KOPT-K1 (cell line): ENCODE data around the gene PTPRD.

Source experiments
- H3K27ac ChIP-seq: fragments of 200-600 bp; sonication (generic); 2 replicates; pipeline ENCODE4 v1.5.1; 2016; ENCODE audit warnings: antibody characterized with exemption, mild to moderate bottlenecking, low read depth, low read length; ENCODE audit not compliant: poor library complexity, severe bottlenecking
- H3K36me3 ChIP-seq: fragments of 200-600 bp; sonication (generic); 2 replicates; pipeline ENCODE4 v1.5.1; 2017; ENCODE audit warnings: antibody characterized with exemption, mild to moderate bottlenecking, low read length, moderate library complexity; ENCODE audit not compliant: insufficient read depth
- H3K9me3 ChIP-seq: fragments of 200-600 bp; sonication (generic); 2 replicates; pipeline ENCODE4 v1.5.1; 2017; ENCODE audit warnings: antibody characterized with exemption, low read length, mild to moderate bottlenecking; ENCODE audit not compliant: insufficient read depth, poor library complexity, severe bottlenecking

The PTPRD gene

DNA sequence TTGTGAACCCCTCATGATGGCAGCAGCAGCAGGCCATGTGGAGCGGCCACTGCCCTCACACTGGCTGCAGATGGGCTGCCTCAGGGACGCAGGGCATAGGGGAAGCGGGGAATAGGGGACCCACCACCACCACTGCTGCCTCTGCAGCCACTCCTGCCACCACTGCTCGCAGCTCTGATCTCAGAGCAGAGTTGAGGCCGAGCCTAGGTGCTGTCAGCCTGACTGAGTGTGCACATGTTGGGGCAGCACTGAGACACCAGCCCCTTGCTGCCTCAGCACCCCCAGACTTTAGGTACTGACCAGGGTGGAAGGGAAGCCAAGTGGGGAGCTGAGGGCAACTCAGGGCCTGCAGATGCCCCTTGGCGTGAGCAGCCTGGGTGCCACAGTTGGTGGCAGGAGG, 1969.3 kb downstream of the PTPRD start:
- no peak overlapping the region for H3K27ac ChIP-seq
- no peaks in the 10 kb centered on the region for H3K36me3 ChIP-seq
- H3K9me3 ChIP-seq: no peaks in the 10 kb centered on the region

DNA sequence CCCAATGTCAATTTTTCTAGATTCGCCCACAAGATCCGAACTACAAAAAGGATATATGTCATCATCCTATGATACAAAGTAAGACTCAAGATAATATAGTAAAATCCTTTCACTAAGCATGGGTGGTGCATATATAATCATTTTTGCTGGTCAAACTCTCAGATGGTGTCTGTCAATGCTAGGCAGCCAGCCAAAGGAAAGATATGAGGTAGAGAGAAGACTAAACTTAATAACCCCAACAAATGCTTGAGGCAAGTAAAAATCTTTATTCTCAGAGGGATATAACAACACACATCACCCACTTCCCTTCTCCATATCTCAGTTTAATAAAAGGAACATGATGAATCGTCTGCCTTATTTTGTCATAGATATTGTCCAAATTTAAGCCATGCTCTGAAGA, 1972.0 kb downstream of the PTPRD start:
- Histone ChIP-seq H3K27ac (no peak overlapping the region), H3K36me3 (no peaks in the 10 kb centered on the region), H3K9me3 (no peaks in the 10 kb centered on the region)

DNA sequence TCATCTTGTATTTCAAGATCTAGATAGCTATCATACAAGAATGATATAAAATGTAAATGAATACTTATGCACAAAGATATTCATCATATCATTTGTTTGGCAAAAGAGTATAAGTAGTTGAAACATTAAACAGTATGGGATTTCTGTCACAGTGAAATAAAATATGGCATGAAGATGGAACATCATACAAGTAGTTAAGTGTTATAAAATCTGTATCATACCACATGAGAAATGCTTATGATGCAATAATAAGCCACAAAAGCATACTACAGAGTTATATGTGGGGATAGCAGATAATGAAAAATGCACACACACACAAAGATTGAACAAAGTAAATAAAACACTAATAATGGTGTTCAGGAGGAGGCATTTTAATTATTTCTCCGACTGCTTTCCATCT, 1975.2 kb downstream of the PTPRD start:
- no peaks in the 10 kb centered on the region for H3K9me3 ChIP-seq
- H3K27ac ChIP-seq: no peak overlapping the region
- H3K36me3 ChIP-seq: no peaks in the 10 kb centered on the region

DNA sequence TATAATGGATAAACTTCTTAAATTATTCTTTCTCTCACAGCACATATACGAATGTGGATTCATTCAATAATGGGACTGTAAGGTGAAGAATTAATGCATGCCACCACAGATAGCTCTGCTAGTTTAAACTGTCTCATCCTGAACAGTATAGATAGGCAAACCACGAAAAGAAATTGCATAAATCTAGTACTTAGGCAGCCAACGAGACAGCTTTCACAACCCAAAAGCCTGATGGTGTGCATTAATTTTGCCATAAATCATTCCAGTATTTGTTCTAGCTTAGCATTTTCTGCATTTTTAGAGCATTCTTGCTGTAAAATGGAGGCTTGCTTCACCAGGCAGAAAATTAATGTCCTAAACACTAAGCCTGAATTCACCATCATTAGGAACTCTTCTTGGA, 1979.0 kb downstream of the PTPRD start:
- H3K9me3 ChIP-seq: no peaks in the 10 kb centered on the region
- H3K27ac ChIP-seq: no peak overlapping the region
- no peaks in the 10 kb centered on the region for H3K36me3 ChIP-seq

DNA sequence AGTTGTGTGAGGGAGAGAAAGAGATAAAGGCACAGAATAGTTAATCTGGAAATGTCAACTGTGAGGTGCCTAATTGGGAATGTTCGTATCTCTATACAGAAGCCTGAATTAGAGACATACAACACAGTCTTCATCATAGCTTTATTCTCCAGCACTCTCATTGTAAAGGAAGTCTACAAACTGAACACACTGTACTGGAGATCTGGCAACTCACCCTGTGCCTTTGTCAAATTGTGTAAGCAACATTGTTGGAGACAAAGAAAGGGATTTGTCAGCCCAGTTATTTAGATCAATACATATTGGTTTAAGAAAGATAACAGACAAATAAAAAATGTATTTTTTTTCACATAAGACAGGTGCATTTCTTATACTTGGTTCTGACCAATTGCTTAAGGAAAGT, 1980.3 kb downstream of the PTPRD start:
- H3K9me3 ChIP-seq: no peaks in the 10 kb centered on the region
- H3K36me3 ChIP-seq: no peaks in the 10 kb centered on the region
- H3K27ac ChIP-seq: no peak overlapping the region

DNA sequence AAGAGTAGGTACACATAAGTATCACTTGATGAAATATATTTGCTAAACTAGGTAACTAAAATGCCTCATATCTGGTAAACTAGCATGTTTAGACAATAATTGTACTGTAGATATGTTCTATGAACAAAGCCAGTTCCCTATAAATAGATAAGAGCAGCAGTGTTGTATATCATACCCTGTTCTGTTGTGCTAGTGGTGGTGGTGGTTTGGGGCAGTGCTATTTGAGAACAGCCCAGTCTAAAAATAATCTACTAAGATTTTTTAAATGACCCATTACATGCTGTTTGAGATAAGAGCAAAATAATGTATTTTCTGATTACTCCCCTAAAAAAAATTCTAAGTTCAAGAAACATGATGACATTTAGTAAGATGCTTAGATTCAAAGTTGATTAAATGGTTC, 1984.0 kb downstream of the PTPRD start:
- Histone ChIP-seq H3K27ac (no peak overlapping the region), H3K9me3 (no peaks in the 10 kb centered on the region), H3K36me3 (no peaks in the 10 kb centered on the region)

DNA sequence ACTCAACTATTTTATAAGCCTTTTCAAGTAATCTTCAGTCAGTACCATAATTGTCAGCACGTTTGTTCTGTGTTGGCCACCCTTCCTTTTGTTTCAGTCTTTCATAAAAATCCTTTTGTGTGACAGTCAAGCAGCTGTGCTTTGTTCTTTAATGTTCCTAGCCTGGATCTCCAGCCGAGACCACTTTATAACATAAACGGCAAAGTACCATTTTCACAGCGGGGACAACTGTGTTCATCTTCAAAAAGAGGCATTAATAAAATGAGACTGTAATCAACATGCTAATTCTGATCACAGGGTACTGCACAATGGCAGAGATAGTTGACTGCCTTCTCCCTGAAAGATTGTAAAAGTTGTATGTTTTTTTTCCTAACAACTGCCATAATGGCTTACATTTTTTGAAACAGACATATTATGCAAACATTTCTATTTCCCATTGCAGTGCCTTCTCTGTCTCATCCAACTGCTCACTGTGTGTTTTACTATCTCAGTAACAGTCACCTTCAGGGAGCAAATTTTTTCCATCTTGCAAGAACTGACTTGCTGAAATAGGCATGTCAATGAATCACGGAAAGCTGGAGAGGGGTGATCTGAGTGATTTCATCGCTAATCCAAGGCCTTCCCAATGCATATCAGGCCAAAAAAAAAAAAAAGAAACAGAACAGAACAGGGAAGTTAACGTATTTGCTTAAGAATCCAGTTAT, 1984.7 kb downstream of the PTPRD start:
- no peaks in the 10 kb centered on the region for H3K36me3 ChIP-seq
- no peaks in the 10 kb centered on the region for H3K9me3 ChIP-seq
- H3K27ac ChIP-seq: no peak overlapping the region

DNA sequence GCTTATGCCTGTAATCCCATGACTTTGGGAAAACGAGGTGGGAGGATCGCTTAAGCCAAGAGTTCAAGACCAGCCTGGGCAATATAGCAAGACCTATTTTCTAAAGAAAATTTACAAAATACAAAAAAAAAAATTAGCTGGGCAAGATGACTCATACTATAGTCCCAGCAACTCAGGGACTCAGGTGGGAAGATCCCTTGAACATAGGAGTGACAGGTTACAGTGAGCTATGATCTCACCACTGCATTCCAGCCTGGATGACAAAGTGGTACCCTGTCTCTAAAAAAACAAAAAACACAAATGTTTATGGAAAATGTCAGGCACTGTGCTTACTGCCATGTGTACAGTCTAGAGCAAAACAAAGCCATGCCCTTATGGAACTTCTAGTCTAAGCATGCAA, 1989.9 kb downstream of the PTPRD start:
- Histone ChIP-seq H3K27ac (no peak overlapping the region), H3K9me3 (no peaks in the 10 kb centered on the region), H3K36me3 (no peaks in the 10 kb centered on the region)

DNA sequence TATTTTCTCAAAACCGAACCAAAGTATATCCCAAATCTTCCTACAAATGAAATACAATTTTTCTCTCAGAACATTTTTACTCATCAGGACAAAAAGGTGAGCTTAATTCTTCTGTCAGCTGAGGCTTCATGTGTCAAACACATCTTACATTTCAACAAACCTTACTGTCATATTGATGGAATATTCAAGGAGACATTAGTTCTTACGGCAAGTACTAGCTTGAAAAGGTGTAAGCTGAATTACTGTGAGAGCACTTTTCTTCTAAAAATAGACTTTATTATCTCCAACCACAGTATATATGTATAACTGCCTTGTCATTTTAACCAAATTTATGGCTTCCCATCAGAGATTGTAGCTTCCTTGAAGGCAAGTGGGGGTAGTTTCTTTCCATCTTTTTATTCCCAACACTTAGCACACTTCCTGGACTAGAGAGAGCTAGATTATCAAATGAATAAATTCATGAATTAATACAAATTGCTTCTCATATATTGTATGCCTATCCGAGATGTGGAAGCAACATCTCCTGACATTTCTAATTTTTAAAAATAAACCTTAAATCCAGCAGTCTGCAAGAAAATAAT, 1990.5 kb downstream of the PTPRD start:
- Histone ChIP-seq H3K36me3 (no peaks in the 10 kb centered on the region), H3K27ac (no peak overlapping the region), H3K9me3 (no peaks in the 10 kb centered on the region)

DNA sequence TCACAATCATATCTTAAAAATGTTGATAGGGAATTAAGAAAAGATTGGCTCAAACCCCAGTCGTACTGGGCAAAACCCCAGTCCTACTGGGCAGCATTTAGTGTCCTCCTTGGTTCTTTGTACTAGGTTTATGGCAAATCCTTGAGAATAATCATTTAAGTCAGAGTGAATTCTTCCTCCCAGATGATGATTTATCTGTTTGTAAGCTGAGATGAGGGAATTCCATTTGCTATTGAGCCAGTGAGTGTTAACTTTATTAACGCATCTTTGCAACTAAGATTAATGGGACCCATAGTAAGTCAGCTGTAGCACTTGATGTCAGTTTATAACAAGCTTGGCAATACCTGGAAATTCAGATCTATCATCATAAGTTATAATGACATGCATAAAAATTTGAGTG, 1991.4 kb downstream of the PTPRD start:
- H3K9me3 ChIP-seq: no peaks in the 10 kb centered on the region
- H3K36me3 ChIP-seq: no peaks in the 10 kb centered on the region
- no peak overlapping the region for H3K27ac ChIP-seq

DNA sequence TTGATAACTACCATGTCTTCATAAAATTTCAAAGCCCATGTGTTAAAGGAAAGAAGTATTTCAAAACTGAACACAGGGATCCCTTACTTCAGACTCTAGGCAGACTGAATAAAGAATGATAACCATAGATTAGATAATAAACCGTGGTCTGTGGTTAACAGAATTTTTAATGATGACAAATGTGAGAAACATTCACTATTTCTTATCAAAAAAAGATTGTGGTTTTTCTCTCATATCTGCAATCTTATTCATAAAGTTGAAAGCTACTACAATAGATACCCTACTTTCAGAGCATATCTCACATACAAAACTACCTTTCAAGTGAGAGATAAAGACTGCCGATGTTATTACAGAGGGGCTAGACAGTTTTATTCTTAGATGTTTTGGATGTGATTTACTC, 1996.4 kb downstream of the PTPRD start:
- Histone ChIP-seq H3K27ac (no peak overlapping the region), H3K9me3 (no peaks in the 10 kb centered on the region), H3K36me3 (no peaks in the 10 kb centered on the region)

DNA sequence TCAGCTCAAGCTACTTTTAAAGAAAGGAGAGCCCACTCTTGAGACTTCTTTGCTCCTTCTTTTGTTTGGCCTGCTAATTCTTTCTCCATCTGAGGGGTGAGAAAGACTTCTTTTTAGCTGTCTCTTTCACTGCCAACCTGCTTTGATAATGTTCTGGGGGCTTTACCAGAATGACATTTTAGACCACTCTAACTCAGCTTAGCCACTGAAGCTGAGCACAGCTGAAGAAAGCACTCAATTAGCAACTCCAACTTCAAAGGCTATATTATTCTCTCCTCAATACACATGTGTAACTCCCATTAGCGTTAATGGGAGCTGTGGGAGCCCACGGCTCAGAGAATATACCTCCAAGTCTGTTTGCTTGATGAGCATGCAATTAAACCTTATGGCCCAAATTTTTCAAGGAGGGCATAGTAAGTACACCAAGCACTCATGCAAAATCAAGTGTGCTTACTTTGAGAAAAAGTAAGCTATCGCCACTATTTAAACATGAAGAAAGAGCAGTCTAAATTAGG, 1997.8 kb downstream of the PTPRD start:
- H3K27ac ChIP-seq: no peak overlapping the region
- no peaks in the 10 kb centered on the region for H3K36me3 ChIP-seq
- H3K9me3 ChIP-seq: no peaks in the 10 kb centered on the region

DNA sequence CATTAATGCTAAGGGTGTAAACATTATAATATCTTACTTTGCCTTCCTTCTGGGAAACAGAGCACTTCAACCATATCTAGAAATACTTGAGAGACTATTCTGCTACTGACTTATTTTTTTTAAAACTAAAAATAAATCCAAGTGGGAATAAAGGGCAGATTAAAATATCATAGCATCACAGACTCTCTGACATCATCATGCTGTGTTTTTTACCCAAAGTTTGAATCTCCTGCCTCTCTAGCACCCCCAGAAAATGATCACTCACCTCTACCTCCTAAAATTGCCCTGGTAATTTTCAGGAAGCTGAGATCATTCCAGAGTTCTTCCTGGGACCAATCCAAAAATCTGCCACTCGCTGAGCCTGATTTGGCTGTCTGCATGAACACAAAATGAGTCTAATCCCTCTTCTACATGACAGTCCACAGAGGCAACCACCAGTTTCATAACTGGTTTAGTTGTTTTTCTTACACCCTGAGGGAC, 1999.4 kb downstream of the PTPRD start:
- H3K27ac ChIP-seq: no peak overlapping the region
- H3K36me3 ChIP-seq: no peaks in the 10 kb centered on the region
- H3K9me3 ChIP-seq: no peaks in the 10 kb centered on the region

DNA sequence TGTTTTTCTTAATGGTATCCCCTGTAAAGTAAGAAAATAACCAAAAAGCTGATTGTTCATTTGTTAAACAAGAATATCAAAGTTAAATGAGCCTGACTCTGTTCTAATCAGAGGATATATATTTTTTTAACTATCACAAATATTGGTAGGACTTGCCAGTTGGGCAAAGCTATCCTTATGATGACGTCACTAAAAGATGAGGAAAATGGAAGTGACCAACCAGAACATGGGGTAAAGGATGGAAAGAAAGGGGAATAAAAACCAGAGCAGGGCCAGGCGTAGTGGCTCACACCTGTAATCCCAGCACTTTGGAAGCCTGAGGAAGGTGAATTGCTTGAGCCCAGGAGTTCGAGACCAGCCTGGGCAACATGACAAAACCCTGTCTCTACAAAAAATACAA, 2001.6 kb downstream of the PTPRD start:
- Histone ChIP-seq H3K36me3 (no peaks in the 10 kb centered on the region), H3K27ac (no peak overlapping the region), H3K9me3 (no peaks in the 10 kb centered on the region)

DNA sequence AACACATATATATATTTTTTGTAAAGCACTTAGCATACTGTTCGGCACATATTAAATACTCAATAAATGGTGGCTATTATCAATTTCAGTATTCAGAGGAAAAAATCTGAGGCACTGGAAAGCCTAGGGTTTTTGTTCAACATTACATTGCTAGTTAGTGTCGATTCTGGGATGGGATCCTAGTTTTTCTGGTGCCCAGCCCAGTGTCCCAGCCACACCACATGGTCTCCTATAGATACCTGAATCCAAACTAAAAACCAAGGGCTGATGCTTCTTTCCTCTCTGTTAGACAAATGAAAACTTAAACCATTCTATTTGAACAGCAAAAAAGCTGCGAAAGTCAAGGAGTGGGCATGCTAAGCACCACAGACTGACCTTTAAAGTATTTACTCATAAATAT, 2002.5 kb downstream of the PTPRD start:
- H3K36me3 ChIP-seq: no peaks in the 10 kb centered on the region
- H3K27ac ChIP-seq: no peak overlapping the region
- no peaks in the 10 kb centered on the region for H3K9me3 ChIP-seq

DNA sequence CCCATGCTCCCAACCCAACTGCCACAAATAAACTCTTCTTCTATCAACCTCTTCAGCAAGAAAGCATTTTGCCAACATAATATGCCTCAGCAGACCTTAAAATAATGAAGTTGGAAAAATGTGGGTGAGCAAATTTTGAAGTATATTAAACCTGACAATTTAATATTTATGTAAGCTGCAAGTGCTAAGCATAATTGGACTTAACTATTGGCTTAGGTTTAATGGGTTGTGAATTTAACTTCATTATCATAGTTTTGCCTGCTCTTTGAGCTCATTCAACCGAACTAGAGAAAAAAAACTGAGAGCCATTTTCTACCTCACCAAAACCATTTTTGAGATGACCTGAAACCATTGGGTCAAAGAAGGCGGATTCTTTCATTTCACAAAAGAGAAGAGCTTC, 2007.7 kb downstream of the PTPRD start:
- H3K27ac ChIP-seq: no peak overlapping the region
- no peaks in the 10 kb centered on the region for H3K36me3 ChIP-seq

More for the DNA sequence above, 2007.7 kb downstream of the PTPRD start:
- H3K9me3 ChIP-seq: no peaks in the 10 kb centered on the region
